ENCODE data around the gene MYRF.

MYRF gene

DNA sequence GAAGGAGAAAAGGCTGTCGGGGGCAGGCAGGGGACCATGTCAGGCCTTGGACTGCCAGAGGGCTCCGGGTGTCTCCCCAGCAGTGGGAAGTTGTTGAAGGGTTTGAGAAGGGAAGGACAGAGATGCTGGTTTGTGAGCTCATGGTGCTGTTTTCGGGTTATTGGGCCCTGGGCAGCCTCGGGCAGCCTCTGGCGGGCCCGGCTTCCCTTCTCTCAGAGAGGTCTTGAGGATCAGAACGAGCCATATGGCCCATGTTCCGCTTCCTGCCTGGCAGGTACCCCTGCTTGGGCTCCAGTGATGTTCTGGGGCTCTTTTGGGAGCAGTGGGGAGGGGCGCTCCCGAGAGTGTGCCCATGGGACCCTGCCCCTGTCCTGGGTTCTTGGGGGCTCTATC is 9.8 kb downstream of the MYRF start:
- no peak for DNase-seq (ENCODE audit: extremely low read depth, low read depth)
- TF ChIP-seq, protein P1, sequence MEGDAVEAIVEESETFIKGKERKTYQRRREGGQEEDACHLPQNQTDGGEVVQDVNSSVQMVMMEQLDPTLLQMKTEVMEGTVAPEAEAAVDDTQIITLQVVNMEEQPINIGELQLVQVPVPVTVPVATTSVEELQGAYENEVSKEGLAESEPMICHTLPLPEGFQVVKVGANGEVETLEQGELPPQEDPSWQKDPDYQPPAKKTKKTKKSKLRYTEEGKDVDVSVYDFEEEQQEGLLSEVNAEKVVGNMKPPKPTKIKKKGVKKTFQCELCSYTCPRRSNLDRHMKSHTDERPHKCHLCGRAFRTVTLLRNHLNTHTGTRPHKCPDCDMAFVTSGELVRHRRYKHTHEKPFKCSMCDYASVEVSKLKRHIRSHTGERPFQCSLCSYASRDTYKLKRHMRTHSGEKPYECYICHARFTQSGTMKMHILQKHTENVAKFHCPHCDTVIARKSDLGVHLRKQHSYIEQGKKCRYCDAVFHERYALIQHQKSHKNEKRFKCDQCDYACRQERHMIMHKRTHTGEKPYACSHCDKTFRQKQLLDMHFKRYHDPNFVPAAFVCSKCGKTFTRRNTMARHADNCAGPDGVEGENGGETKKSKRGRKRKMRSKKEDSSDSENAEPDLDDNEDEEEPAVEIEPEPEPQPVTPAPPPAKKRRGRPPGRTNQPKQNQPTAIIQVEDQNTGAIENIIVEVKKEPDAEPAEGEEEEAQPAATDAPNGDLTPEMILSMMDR (IDR thresholded peaks at IDR 0.05; ENCODE audit: low read depth, low read length, missing control alignments): no peak
- no peak overlapping the region for H3K4me3 ChIP-seq (replicated peaks; ENCODE audit: low read depth, low read length)

GRCh38 chr11:61762798-61763197 is 10.4 kb downstream of the MYRF start:
- TF ChIP-seq, protein P1 (IDR thresholded peaks at IDR 0.05; ENCODE audit: low read depth, low read length, missing control alignments): no peak
- no peak overlapping the region for H3K4me3 ChIP-seq (replicated peaks; ENCODE audit: low read depth, low read length)
- DNase-seq (ENCODE audit: extremely low read depth, low read depth): no peak

GRCh38 chr11:61763930-61764605 is 11.6 kb downstream of the MYRF start:
- TF ChIP-seq, protein P1 (IDR thresholded peaks at IDR 0.05; ENCODE audit: low read depth, low read length, missing control alignments): no peak
- no peak overlapping the region for H3K4me3 ChIP-seq (replicated peaks; ENCODE audit: low read depth, low read length)
- no peak for DNase-seq (ENCODE audit: extremely low read depth, low read depth)

DNA sequence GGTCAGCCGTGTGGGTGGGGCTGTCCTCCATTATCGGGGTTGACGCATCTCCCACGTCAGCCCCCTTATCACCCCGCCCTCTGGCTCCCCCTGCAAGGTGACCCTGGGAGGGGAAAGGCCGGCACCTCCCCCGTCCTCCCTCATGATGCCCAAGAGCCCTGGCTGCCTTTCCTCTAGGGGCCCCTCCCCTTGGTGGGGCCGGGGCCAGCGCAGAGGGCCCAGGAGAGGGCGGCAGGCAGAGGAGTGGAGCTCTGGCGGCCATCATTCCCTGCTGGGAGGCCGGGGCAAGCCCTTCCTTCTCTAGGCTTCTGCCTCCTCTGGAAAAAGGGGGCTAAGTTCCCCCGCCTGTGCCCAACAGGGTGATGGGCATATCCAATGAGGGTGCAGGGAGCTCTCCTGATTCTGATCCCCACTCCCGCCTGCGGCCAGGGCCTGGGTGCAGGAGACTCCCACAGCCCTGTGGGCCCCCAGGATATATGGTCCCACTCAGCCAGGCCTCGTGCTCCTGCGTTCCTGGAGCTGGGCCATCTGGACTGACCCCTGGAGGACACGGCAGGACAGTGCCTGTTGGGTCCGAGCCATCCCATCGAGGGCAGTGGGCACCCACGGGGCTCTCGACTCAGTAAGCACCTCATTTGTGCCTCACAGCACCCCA is 12.3 kb downstream of the MYRF start:
- H3K4me3 ChIP-seq (replicated peaks; ENCODE audit: low read depth, low read length): no peak overlapping the region
- TF ChIP-seq, protein P1 (IDR thresholded peaks at IDR 0.05; ENCODE audit: low read depth, low read length, missing control alignments): no peak
- DNase-seq (ENCODE audit: extremely low read depth, low read depth): no peak

GRCh38 chr11:61765550-61766253 is 13.3 kb downstream of the MYRF start:
- no peak overlapping the region for H3K4me3 ChIP-seq (replicated peaks; ENCODE audit: low read depth, low read length)
- TF ChIP-seq, protein P1 (IDR thresholded peaks at IDR 0.05; ENCODE audit: low read depth, low read length, missing control alignments): no peak
- no peak for DNase-seq (ENCODE audit: extremely low read depth, low read depth)

DNA sequence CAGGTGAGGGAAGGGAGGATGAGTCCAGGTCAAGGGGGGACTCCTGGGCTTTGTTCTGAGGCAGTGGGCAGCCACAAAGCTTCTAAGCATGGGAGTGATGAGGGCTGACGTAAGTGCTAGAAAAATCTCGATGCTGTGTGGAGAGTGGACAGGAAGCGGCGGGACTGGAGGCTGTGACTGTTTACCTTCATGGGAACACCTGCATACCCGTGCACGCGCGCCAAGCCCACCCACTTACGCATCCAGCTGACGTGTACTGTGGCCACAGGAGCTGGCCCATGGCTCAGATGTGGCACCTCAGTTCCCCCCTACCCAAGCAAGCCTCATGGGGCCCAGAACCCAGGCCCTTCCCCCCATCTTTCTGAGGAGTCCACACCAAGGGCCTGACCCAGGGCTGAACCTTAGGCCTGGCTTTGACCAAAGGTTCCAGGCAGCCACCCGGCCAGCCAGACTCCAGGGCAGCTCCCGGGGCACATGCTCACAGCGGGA is 14.0 kb downstream of the MYRF start:
- DNase-seq (ENCODE audit: extremely low read depth, low read depth): no peak
- TF ChIP-seq, protein P1 (IDR thresholded peaks at IDR 0.05; ENCODE audit: low read depth, low read length, missing control alignments): no peak
- H3K4me3 ChIP-seq (replicated peaks; ENCODE audit: low read depth, low read length): no peak overlapping the region
